NCI-H526 treated with DMSO at 0.1 percent for 48 hours (cell line): ENCODE measurements around the gene UBFD1.
"Not testable (repeated sequence)": the region's sequence is repeated elsewhere in the genome, so short reads cannot be mapped to it uniquely, and the experiment has no call there.

Source experiments
- DNase-seq: peaks from one replicate; lab custom pipeline; 2025; lab: John Stamatoyannopoulos, UW

The UBFD1 gene

DNA sequence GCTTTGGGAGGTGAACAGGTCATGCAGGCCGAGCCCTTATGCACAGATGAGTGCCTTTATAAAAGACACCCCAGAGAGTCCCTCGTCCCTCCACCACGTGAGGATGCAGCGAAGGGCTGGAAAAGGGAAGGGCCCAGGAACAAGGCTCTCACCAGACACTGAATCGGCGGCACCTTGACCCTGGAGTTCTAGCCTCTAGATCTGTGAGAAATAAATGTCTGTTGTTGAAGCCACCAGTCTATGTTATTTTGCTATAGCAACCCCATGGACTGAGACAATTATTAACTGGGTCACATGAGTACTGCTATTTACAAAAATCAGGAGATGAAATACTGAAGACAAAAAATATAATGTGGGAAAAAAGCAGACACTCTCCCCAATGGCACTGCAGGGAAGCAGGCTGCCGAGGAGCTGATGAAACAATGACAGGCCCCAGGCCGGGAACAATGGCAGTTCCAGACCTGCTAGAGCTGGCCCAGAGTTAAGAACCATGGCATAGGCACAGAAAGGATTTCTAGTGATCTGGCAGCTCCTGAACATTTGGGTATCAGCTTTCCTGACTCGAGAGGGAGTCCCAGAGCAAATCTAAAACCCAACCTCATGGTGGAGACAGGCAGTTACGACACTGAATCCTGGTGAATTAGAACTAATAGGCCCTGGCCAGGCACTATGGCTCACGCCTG is 29.4 kb upstream of the UBFD1 start:
- DNase-seq = no peak

DNA sequence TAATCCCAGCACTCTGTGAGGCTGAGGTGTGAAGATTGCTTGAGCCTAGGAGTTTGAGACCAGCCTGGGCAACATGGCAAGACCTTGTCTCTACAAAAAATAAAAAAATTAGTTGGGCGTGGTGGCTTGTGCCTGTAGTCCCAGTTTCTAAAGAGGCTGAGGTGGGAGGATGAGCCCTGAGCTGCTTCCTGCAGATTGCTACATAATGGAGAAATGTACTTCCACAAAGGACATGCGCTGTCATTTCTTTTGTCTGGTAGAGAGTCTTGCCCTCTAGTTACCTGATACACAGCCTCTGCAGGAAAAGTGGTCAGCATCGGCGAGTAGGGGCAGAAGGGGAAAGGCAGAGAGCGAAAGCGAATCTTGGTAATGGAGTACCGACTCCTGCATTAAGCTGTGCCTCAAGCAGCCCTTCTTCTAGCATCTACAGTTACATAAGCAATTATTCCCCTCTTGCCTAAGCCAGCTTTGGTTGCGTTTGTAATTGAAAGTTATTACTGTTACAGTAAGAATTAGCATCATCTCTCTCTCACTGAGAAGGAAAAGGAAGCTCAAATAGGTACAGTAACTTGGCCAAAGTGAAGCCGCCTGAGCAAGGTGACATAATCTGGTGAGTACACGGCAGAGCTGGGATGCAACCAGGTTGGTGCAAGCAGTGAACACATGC is 28.8 kb upstream of the UBFD1 start:
- no peak for DNase-seq

DNA sequence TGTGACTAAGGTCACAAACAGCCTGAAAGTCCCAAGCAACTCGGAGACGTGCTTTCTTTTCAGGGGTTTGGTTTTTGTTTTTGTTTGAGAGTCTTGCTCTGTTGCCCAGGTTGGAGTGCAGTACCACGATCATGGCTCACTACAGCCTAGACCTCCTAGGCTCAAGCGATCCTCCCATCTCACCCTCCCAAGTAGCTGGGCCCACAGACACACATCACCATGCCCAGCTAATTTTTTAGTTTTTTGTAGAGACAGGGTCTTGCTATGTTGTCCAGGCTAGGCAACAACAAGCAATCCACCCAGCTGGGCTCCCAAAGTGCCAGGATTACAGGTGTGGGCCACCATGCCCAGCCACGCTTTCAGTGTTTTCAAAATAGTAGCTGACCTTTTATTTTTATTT is 27.5 kb upstream of the UBFD1 start:
- DNase-seq = no peak

DNA sequence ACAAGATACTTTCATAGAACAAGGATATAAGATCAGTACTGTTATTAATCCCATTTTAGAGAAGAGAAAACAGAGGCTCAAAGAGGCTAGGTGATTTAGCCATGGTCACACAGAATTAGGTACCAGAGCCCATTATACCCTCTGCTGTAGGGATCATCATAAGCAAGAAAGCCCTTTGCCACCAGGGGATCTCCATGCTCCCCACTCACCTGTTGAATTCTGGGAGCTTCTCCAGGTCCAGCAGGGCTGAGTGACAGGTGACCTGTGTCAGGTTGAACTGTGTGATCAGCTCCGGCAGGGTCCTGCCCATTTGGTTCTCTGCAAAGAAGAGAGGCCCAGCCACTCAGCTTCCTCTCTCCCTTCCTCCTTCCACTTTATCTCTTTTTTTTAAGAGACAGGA is 25.1 kb upstream of the UBFD1 start:
- no peak for DNase-seq

GRCh38 chr16:23534868-23535860 is 22.4 kb upstream of the UBFD1 start:
- no peak for DNase-seq

- DNase-seq = no peak
These were observed 21.6 kb upstream of the UBFD1 start for GRCh38 chr16:23535901-23536300.

DNA sequence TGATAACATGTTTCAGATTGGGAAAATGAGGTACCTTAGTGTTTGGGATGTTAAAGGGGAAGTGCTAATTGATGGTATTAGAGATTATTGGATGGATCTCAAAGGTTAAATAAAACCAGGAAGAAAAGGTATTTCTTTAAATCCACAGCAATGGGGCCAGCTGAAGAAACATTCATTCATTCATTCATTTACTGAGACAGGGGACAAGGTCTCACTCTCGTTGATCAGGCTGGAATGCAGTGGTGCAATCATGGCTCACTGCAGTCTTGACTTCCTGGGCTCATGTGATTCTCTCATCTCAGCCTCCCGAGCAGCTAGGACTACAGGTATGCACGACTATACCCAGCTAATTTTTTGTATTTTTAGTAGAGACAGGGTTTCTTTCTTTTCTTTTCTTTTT is 20.1 kb upstream of the UBFD1 start:
- no peak for DNase-seq

DNA sequence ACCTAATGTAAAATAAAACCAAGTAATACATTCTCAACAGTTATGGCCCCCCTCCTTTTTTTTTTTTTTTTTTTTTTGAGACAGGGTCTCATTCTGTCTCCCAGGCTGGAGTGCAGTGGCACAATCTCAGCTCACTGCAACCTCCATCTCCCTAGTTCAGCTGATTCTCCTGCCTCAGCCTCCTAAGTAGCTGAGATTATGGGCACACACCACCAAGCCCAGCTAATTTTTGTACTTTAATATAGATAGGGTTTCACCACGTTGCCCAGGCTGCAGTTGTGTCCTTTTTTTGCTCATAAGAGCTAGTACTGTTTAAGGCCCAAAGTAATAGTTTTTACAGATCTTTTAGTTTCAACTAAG is 18.6 kb upstream of the UBFD1 start:
- no peak for DNase-seq

DNA sequence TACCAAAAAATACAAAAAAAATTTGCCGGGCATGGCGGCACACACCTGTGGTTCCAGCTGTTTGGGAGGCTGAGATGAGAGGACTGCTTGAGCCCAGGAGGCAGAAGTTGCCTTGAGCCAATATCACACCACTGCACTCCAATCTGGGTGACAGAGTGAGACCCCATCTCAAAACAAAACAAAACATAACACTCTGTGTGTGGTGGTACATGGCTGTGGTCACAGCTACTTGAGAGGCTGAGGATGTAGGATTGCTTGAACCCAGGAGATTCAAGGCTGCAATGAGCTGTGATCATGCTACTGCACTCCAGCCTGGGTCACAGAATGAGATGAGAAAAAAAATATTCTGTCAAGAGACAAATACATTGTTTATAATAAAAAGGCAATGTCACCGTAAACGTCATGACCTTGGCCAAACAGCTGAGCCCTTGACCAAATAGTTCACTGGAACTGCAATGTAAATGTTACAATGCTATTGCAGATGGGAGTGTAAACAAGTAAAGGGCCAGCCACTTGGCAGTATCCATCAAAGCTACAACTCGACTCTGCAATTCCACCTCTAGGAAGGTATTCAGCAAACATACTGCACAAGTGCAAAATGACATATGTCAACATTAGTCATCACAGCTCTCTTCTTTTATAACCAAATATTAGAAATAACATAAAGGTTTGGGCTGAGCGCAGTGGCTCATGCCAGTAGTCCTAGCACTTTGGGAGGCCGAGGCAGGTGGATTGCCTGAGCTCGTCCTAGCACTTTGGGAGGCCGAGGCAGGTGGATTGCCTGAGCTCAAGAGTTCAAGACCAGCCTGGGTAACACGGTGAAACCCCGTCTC is 17.3 kb upstream of the UBFD1 start:
- DNase-seq = no peak

GRCh38 chr16:23540817-23541178 is 16.7 kb upstream of the UBFD1 start:
- DNase-seq = not testable (repeated sequence)

DNA sequence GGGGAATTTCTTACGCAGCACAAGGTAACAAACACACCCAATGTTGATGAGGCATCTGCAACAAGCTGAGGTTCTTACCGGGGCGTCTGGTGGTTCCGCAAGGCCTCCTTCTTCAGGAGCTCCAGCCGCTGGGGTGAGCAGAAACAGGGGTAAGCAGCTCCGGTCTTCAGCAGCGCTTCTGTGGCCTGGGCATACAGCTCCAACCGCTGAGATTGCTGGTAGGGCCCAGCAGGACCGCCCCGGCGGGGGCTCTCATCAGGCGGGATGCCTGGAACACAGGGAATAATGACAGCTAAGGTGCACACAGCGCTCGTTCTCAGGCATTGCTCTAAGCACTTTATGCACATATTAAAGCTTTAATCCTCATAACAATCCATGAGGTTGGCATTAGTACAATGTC is 13.1 kb upstream of the UBFD1 start:
- no peak for DNase-seq

- no peak for DNase-seq
These were observed 7.6 kb upstream of the UBFD1 start for GRCh38 chr16:23549938-23550337.

- no peak for DNase-seq
These were observed 5.4 kb upstream of the UBFD1 start for GRCh38 chr16:23552161-23552560.

GRCh38 chr16:23554536-23554935 is 3.0 kb upstream of the UBFD1 start:
- DNase-seq = no peak

DNA sequence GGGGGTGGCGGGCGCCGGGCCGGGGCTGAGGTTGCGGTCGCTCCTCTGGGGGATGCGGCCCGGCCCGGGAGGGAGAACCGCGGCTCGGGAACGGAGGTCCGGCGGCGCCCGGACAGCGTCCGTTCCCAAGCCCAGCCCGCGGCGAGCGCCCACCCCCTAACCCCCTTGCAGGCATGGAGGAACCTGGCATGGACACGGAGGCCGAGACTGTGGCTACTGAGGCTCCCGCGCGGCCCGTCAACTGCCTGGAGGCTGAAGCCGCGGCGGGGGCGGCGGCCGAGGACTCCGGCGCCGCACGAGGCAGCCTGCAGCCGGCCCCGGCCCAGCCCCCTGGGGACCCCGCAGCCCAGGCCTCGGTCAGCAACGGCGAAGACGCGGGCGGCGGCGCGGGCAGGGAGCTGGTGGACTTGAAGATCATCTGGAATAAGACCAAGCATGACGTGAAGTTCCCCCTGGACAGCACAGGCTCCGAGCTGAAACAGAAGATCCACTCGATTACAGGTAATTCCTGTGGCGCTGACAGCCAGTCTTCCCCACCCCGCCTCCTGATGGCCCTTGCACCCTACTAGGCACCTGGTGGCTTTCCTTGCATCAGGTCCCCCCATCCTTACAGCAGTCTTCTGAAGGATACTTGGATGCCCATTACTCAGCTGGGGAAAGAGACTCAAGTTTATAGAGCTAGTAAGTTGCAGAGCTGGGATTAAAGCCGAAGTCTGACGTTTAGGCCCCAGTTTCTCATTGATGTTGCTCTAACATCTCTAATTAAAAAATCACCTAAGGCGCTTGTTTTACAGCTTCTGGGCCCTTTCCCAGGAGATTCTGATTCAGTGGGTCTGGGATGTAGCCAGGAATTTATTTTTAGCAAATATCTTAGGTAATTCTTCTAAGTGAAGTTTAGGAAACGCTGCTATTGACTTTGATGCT is 514 bp downstream of the UBFD1 start:
- no peak for DNase-seq

DNA sequence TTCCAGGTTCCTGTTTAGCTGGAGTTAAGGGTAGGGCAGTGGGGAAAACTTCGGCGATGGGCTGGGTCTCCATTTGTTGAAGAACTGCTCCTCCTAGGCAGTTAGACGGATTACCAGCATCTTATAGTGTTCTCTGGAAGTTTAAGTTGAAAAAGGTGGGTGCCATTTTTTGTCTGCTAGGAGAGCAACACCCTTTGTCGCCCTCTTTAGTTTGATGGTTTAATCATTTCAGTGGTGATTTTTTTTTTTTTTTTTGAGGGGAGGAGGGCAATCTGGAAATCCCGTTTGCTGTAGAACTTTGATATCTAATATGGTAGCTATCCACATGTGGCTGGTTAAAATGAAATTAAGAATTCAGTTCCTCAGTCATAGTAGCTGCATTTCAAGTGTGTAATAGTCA is 4.1 kb downstream of the UBFD1 start:
- no peak for DNase-seq

DNA sequence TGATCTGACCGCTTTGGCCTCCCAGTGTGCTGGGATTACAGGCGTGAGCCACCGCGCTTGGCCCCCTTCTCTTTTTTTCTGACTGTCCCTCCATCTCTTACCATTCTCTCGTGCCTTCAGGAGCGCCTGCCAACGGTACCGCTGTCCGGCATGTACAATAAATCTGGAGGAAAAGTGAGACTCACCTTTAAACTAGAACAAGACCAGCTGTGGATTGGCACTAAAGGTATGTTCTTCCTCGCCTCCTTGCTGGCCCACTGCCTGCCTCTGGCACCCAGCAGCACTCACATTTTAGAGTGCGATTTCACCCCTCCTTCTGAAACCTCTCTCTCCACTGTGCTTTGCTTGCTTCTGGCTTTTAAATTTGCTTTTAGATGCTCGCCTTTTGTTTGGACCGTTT is 5.0 kb downstream of the UBFD1 start:
- no peak for DNase-seq

DNA sequence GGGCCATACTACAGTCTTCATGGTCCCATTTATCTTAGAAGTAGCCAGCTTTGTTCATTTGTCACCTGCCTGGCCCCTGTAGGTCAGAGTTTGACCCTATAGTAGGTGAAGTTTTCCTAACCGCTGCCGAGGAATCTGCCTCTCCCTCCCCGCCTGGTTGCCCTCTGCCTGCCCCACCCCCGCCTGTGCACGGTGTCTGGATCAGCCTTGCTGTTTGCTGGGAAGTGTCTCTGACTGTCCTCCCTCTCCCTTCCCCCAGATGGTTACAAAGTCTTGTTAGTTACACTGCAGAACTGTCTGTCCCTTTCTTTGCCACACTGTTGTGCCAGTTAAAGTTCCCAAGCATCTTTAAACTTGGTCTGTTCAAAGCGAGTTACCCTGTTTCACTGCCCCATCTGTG is 5.7 kb downstream of the UBFD1 start:
- no peak for DNase-seq

- no peak for DNase-seq
These were observed 7.2 kb downstream of the UBFD1 start for GRCh38 chr16:23564575-23565363.

DNA sequence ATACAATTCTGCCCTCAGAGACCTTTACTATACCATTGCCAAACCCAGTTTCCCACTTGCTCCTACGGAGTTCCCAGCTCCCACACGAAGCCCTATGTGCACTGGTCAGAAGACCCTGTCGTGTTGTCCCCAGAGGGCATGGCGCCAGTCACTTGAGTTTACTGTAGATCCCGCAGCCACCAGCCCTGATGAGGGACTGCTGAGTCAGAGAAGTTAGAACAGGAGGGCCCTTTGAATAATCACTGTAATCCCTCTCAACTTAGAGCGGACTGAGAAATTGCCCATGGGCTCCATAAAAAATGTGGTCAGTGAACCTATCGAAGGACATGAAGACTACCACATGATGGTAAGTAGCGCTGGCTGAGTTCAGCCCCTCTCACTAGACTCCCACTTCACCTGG is 9.2 kb downstream of the UBFD1 start:
- no peak for DNase-seq
